Adrenal gland (tissue), 5 donors: ENCODE measurements around the gene MRPS33.

Experiments used
- CTCF ChIP-seq, 6 experiments: fragments of 450-650 bp in 4 of 6; fragments of 200-600 bp in 2 of 6; sonication (generic) in 1 of 6; IDR thresholded peaks; 1 replicate in 5 of 6; 2 replicates in 1 of 6; pipeline versions ENCODE4 v1.5.1 to v1.8.0; 2016 to 2021; ENCODE audit warnings: antibody characterized with exemption in 6 of 6, mild to moderate bottlenecking in 2 of 6, moderate library complexity in 1 of 6
- POLR2A ChIP-seq, 2 donors: fragments of 450-650 bp; IDR thresholded peaks; one replicate each; pipeline ENCODE4 v1.6.1; 2017; ENCODE audit warnings: antibody characterized with exemption in 2 of 2, mild to moderate bottlenecking in 2 of 2, moderate library complexity in 1 of 2
- donor health status: DM: no; HTN: no; CAD: no.

DNA sequence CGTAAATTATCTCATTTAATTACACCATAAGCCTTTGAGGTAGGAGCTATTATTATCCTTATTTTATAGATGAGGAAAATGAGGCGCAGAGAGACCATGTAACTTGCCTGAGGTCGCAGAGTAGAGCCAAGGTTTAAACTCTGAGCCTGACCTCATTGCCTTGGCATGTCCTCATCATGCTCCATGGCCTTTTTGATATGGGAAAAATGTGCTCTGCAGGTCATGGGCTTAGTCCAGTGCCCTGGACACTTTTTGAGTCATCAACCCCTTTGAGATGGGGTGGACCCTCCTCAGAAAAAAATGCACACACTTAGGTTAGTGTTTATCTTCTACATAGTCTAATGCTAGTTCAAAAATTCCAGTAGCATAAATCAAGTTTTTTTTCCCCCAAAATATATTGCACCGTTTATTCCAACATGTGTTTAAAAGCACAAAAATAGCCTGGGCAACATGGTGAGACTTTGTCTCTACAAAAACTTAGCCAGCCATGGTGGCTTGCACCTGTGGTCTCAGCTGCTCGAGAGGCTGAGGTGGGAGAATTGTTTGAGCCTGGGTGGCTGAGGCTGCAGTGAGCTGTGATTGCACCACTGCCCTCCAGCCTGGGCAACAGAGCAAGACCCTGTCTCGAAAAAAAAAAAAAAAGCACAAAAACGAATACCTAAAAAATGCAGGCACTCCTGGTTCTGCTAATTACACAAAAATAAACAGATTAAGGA, 30.5 kb upstream of the MRPS33 start:
- no peak for TF ChIP-seq CTCF (IDR thresholded peaks at IDR 0.05)
- no peak for TF ChIP-seq POLR2A (IDR thresholded peaks at IDR 0.05)
